LNCaP clone FGC (cell line): Measurements from ENCODE around the gene ATP2B1.

ENCODE experiments used
- DNase-seq: peaks from one replicate; pipeline ENCODE4 v3.0.0-alpha.2; 2011; ENCODE audit warnings: low read depth
- H3K4me3 ChIP-seq: 2 replicates; pipeline ENCODE4 v1.5.1; 2011; ENCODE audit warnings: mild to moderate bottlenecking, low read depth, low read length, control low read depth
- TF ChIP-seq, protein P1 (sequence below): IDR thresholded peaks from 2 replicates; pipeline ENCODE4 v1.5.1; 2012; ENCODE audit warnings: mild to moderate bottlenecking; ENCODE audit not compliant: control insufficient read depth, insufficient read depth; ENCODE audit errors: extremely low read depth

Gene ATP2B1

GRCh38 chr12:89632778-89633177, 75.9 kb downstream of the ATP2B1 start:
- DNase-seq = peak; percentile 81
- no peak overlapping the region for H3K4me3 ChIP-seq
- TF ChIP-seq, protein P1, sequence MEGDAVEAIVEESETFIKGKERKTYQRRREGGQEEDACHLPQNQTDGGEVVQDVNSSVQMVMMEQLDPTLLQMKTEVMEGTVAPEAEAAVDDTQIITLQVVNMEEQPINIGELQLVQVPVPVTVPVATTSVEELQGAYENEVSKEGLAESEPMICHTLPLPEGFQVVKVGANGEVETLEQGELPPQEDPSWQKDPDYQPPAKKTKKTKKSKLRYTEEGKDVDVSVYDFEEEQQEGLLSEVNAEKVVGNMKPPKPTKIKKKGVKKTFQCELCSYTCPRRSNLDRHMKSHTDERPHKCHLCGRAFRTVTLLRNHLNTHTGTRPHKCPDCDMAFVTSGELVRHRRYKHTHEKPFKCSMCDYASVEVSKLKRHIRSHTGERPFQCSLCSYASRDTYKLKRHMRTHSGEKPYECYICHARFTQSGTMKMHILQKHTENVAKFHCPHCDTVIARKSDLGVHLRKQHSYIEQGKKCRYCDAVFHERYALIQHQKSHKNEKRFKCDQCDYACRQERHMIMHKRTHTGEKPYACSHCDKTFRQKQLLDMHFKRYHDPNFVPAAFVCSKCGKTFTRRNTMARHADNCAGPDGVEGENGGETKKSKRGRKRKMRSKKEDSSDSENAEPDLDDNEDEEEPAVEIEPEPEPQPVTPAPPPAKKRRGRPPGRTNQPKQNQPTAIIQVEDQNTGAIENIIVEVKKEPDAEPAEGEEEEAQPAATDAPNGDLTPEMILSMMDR = no peak

DNA sequence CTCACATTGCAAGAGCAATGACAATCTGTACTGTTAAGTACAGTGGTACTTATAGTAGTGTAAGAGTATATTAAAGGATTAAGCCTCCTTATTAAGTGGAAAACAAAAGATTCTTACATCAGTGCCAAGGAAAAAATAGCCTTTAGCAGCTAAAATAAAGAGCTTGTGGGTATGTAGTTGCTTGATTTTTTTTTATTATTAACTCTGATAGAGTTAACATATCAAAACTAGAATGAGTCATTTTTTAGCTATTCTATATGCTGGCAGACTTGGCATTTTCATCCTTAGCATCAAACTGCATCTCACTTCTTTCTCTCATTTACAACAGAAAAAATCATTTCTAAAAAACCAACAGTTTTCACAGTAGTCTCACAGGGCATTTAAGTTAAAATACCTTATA, 86.5 kb downstream of the ATP2B1 start:
- TF ChIP-seq, protein P1 = no peak
- DNase-seq = no peak

GRCh38 chr12:89621521-89621920, 87.1 kb downstream of the ATP2B1 start:
- no peak overlapping the region for H3K4me3 ChIP-seq
- no peak for DNase-seq
- TF ChIP-seq, protein P1 = no peak

More for the DNA sequence above, 86.5 kb downstream of the ATP2B1 start:
- no peak overlapping the region for H3K4me3 ChIP-seq

DNA sequence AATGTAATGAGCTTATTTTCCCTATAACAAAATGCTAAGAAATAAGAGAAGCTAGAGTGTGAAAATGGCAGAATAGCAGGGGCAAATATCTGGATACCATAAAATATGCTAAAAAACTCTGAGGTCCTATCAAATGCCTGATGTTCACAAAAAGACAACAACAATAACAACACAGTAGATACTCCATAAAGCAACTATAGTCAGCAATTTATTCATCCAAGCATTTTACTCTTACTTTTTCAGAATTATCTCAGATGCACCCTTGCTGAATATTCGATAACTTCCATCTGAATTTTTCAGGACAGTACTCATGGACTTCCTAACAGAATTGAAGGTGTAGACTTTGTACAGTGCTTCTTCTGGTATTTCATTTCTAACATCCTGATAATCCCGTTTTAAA, 88.9 kb downstream of the ATP2B1 start:
- no peak for DNase-seq
- TF ChIP-seq, protein P1 = no peak
- H3K4me3 ChIP-seq = no peak overlapping the region

DNA sequence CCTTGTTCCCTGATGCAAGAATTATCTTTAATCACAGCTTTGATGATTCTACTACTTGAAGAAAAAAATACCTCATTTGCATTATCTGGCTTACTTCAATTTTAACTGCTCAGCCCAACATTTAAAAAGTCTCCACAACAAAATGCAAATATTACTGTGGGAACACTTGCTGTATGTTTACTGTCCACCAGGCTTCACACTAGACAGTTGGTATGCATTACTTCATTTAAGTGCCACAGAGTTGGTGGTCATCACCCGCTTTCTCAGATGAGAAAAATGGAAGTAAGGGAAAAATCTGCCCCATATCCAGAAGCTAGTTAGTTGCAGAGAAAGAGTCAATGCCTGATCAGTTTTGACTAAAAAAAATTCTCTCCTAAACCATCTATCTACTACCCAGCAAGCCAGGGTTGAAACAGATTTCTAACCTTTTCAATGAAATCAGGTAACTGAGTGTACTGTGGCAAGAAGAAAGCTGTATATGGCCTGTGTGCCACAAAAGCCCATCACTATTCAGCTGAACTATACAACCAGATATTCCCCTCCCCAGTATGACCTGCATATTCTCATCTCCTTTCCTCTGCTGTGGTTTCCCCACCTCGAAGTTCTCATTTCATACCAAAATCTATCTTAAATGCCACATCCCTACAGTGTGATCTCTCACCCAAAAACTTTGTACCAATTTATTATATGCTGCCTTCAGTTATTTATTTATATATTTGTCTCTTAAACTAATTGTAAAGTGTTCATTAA, 90.3 kb downstream of the ATP2B1 start:
- no peak for DNase-seq
- TF ChIP-seq, protein P1 = no peak

GRCh38 chr12:89610366-89610765, 98.3 kb downstream of the ATP2B1 start:
- H3K4me3 ChIP-seq = no peak overlapping the region
- DNase-seq = no peak
- TF ChIP-seq, protein P1 = no peak

More for the DNA sequence above, 90.3 kb downstream of the ATP2B1 start:
- H3K4me3 ChIP-seq = no peak overlapping the region

- TF ChIP-seq, protein P1 = no peak
- H3K4me3 ChIP-seq = no peak overlapping the region
- no peak for DNase-seq
Observed at GRCh38 chr12:89603678-89604077, 105.0 kb downstream of the ATP2B1 start.
